T-helper 17 cell (primary cell): Measurements from ENCODE around the gene TRMT1L. TPM values are rescaled to one million over a fixed set of nuclear protein-coding genes. Genes with fewer than 3 reads are reported as not detected.

ENCODE experiments used
- total RNA-seq, 4 donors: library from RNA in 2 of 4; stranded (reverse) in 2 of 4; gene quantifications; one replicate each; pipeline ENCODE4 v1.2.3 and lab custom pipeline; 2022 to 2026

The TRMT1L gene
- total RNA-seq, 2 donors from 2014 or later: 5.8 to 9.6 TPM

Other genes with a start within 250 kb of the TRMT1L start
- 10 to 100 TPM; 61.3 to 65.7 TPM for gene NIBAN1, start 182.4 kb downstream of the TRMT1L start, total RNA-seq
- gene RNF2, start 111.4 kb downstream of the TRMT1L start, total RNA-seq: 10 to 100 TPM; 16.6 to 18.4 TPM
- 1 to 10 TPM; 6.6 to 7.5 TPM for gene SWT1, start 214 bp upstream of the TRMT1L start, total RNA-seq
- gene IVNS1ABP, start 160.3 kb upstream of the TRMT1L start, total RNA-seq: 100 to 1,000 TPM; 467 to 499 TPM